Measurements from ENCODE around the gene RHOBTB1. TPM values are rescaled to one million over a fixed set of nuclear protein-coding genes. Genes with fewer than 3 reads are reported as not detected.

Gene RHOBTB1
- total RNA-seq, 1 donor from 2014 or later, result 26.4 TPM

DNA sequence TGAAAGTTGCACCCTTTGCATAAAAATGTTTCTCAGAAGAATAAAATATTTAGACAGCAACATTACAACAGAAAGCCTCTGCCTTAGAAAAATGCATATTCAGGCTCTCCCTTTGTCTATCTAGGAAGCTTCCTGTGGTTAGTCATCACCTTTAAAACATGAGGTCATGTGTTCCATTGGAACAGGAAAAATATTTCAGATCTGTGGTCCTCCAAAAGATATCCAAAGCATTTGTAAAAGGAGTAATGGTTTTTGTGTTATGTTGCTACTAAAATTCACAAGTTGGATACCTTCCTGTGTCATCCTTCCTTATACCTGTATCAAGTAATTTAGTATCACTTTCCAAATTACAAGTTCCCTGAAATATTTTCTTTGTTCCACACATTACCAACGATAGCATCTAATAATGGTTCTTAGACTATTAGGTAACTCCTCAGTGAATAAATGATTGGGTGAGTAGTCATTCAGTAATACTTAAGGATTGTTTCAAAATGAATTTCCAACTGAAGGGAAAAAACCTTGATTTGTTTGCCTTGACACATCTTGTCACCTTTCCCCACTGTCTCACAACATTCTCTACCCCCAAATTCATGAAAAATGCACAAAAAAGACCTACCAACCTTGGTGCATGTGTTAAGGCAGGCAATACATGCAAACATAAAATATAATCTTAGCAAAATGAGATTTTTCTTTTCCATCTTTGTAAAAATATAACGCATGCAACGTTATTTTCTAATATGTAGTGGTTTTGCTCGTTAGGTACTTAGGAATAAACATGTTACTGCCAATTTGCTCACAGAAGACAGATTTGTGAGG is 19.7 kb upstream of the RHOBTB1 start:
- no peaks in the 10 kb centered on the region for H3K36me3 Mint-ChIP-seq
- DNase-seq (ENCODE audit: extremely low spot score, unreplicated experiment), result no peak
- no peaks in the 10 kb centered on the region for H3K27me3 Mint-ChIP-seq
- TF ChIP-seq, protein P1, sequence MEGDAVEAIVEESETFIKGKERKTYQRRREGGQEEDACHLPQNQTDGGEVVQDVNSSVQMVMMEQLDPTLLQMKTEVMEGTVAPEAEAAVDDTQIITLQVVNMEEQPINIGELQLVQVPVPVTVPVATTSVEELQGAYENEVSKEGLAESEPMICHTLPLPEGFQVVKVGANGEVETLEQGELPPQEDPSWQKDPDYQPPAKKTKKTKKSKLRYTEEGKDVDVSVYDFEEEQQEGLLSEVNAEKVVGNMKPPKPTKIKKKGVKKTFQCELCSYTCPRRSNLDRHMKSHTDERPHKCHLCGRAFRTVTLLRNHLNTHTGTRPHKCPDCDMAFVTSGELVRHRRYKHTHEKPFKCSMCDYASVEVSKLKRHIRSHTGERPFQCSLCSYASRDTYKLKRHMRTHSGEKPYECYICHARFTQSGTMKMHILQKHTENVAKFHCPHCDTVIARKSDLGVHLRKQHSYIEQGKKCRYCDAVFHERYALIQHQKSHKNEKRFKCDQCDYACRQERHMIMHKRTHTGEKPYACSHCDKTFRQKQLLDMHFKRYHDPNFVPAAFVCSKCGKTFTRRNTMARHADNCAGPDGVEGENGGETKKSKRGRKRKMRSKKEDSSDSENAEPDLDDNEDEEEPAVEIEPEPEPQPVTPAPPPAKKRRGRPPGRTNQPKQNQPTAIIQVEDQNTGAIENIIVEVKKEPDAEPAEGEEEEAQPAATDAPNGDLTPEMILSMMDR (conservative IDR thresholded peaks at IDR 0.05), result no peak
- H3K4me1 Mint-ChIP-seq (ENCODE audit: unreplicated experiment), result peaks cover 22% of the 10 kb centered on the region
- peak overlapping the region; percentile 72 for H3K27ac Mint-ChIP-seq
- no peak overlapping the region for H3K4me3 Mint-ChIP-seq
- no peaks in the 10 kb centered on the region for H3K9me3 Mint-ChIP-seq

GRCh38 chr10:60962946-60963345 is 19.0 kb upstream of the RHOBTB1 start:
- Mint-ChIP-seq H3K4me3 (no peak overlapping the region), H3K27me3 (no peaks in the 10 kb centered on the region), H3K4me1 (ENCODE audit: unreplicated experiment) (peaks cover 22% of the 10 kb centered on the region), H3K27ac (no peak overlapping the region), H3K9me3 (no peaks in the 10 kb centered on the region), H3K36me3 (no peaks in the 10 kb centered on the region)
- no peak for DNase-seq (ENCODE audit: extremely low spot score, unreplicated experiment)
- TF ChIP-seq, protein P1 (conservative IDR thresholded peaks at IDR 0.05), result no peak

DNA sequence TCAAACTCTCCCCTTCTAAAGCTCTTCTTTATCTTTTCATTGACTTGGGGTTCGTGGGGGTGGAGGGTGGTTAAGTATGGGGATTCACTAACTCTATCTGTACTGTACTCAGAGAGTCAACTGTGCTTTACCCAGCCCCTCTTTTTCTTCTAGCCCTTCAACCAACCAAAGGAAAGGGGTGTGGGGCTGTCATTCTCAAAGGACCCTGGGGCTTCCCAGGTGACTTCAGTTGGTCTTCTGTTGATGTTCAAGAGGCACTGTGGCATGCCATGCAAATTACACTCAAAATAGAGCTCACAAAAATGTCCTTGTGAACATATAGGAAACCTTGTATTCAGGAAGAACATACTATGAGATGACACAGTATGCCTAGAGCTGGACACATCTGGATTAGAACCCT is 16.9 kb upstream of the RHOBTB1 start:
- Mint-ChIP-seq H3K4me3 (no peak overlapping the region), H3K4me1 (ENCODE audit: unreplicated experiment) (peaks cover 22% of the 10 kb centered on the region), H3K36me3 (no peaks in the 10 kb centered on the region), H3K27ac (no peak overlapping the region), H3K9me3 (no peaks in the 10 kb centered on the region), H3K27me3 (no peaks in the 10 kb centered on the region)
- TF ChIP-seq, protein P1 (conservative IDR thresholded peaks at IDR 0.05), result no peak
- DNase-seq (ENCODE audit: extremely low spot score, unreplicated experiment), result no peak

DNA sequence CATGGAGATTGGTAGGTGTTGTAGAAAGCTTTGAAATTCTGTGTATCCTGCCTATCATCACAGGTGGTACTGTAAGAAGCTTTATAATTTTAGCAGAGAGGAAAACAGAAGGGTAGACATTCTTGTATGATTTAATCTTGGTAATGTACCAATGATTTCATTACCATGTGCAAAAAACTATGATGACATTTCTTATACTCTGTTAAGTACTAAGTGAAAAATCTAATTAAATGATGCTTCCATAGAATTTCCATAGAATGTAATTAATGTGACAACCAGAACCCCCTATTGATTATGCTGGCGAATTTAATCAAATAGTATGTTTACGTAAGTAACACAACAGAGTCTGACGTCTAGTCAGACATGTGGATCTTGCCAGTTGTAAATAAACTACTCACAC is 16.0 kb upstream of the RHOBTB1 start:
- TF ChIP-seq, protein P1 (conservative IDR thresholded peaks at IDR 0.05), result no peak
- no peaks in the 10 kb centered on the region for H3K36me3 Mint-ChIP-seq
- no peaks in the 10 kb centered on the region for H3K27me3 Mint-ChIP-seq
- no peaks in the 10 kb centered on the region for H3K9me3 Mint-ChIP-seq
- H3K4me1 Mint-ChIP-seq (ENCODE audit: unreplicated experiment), result peaks cover 22% of the 10 kb centered on the region
- H3K27ac Mint-ChIP-seq, result no peak overlapping the region
- H3K4me3 Mint-ChIP-seq, result no peak overlapping the region
- DNase-seq (ENCODE audit: extremely low spot score, unreplicated experiment), result no peak

- TF ChIP-seq, protein P1 (conservative IDR thresholded peaks at IDR 0.05), result no peak
- Mint-ChIP-seq H3K9me3 (no peaks in the 10 kb centered on the region), H3K4me1 (ENCODE audit: unreplicated experiment) (peaks cover 15% of the 10 kb centered on the region), H3K27ac (no peak overlapping the region), H3K36me3 (no peaks in the 10 kb centered on the region), H3K4me3 (no peak overlapping the region), H3K27me3 (no peaks in the 10 kb centered on the region)
- no peak for DNase-seq (ENCODE audit: extremely low spot score, unreplicated experiment)
These were observed 15.1 kb upstream of the RHOBTB1 start for GRCh38 chr10:60958892-60959601.

Measured in type B pancreatic cell (in vitro differentiated cells).